ELF-1 (cell line): Measurements from ENCODE around the gene SNX25.
"Not testable (repeated sequence)": the region's sequence is repeated elsewhere in the genome, so short reads cannot be mapped to it uniquely, and the experiment has no call there.

Experiments used
- DNase-seq: peaks from one replicate; pipeline ENCODE4 v3.0.0-alpha.2; 2016; ENCODE audit warnings: low read depth, low spot score

The SNX25 gene

GRCh38 chr4:185209031-185209851 lies at the start of gene SNX25:
TSS of gene SNX25 (plus strand) at chr4:185209598. CDS start at chr4:185209827, 229 bp downstream.
- peak; percentile 85 for DNase-seq

- DNase-seq, result no peak
These were observed 43.8 kb upstream of the SNX25 start for GRCh38 chr4:185165605-185166063.

- DNase-seq, result no peak
These were observed 42.2 kb upstream of the SNX25 start for GRCh38 chr4:185167234-185167633.

- DNase-seq, result no peak
These were observed 37.9 kb upstream of the SNX25 start for GRCh38 chr4:185171373-185172071.

GRCh38 chr4:185179488-185179887 lies 29.9 kb upstream of the SNX25 start:
- no peak for DNase-seq

- DNase-seq, result no peak
These were observed 27.2 kb upstream of the SNX25 start for GRCh38 chr4:185182239-185182638.

GRCh38 chr4:185183622-185184281 lies 25.6 kb upstream of the SNX25 start:
- peak; percentile 43 for DNase-seq

- DNase-seq, result no peak
These were observed 22.6 kb upstream of the SNX25 start for GRCh38 chr4:185186769-185187168.

GRCh38 chr4:185189606-185190305 lies 19.6 kb upstream of the SNX25 start:
- DNase-seq, result no peak

- DNase-seq, result no peak
These were observed 19.0 kb upstream of the SNX25 start for GRCh38 chr4:185190306-185190856.

- no peak for DNase-seq
These were observed 17.3 kb upstream of the SNX25 start for GRCh38 chr4:185192059-185192458.

GRCh38 chr4:185194924-185195888 lies 14.2 kb upstream of the SNX25 start:
- DNase-seq, result no peak

GRCh38 chr4:185196437-185196836 lies 13.0 kb upstream of the SNX25 start:
- DNase-seq, result no peak

GRCh38 chr4:185198189-185198588 lies 11.2 kb upstream of the SNX25 start:
- DNase-seq, result not testable (repeated sequence)

- peak; percentile 64 for DNase-seq
These were observed 7.1 kb upstream of the SNX25 start for GRCh38 chr4:185201977-185202962.

GRCh38 chr4:185202984-185203485 lies 6.4 kb upstream of the SNX25 start:
- no peak for DNase-seq

- DNase-seq, result peak; percentile 56
These were observed 5.7 kb upstream of the SNX25 start, which contains the start of gene CFAP97 for GRCh38 chr4:185203486-185204237. TSS of gene CFAP97 (minus strand) at chr4:185204000. CDS start at chr4:185191196, 12,804 bp downstream.
